Inflammatory macrophage (primary cell): ENCODE results near the gene NPW.

Experiments
- DNase-seq, 2 donors: peaks; one replicate each; pipeline ENCODE4 v3.0.0-alpha.2; 2020 to 2022

NPW gene

DNA sequence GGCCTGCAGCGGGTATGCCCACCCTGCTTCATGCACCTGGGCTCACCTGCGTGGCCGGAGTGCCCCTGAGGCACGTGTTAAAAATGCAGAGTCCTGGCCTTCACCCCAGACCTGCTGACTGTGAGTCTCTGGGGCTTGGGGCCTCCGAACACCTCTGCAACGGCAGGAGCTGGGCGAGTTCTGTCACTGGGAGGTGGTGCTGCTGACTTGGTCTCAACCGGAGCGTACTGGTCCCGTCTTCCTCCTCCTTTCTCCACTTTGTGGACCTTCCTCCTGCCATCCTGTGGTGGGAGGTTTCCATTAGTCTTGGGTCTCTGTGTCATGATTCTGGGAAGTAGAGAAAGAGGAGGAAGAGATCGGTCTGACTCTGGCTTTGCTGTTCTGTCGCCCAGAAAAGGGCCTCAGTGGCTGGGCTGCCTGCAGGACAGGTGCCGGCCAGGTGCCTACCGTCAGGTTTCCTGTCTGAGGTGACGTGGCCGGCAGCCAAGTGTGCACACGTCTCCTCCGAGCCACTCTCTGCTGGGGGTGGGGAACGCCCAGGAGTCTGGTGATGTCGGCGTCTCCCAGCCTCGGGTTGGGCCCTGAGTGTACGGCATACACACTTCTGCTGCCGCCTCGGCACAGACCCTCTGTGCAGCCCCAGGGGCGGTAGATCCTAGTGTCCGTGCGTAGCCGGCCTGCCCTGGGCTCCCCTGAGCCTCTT lies 35.1 kb downstream of the NPW start:
- DNase-seq: no peak

DNA sequence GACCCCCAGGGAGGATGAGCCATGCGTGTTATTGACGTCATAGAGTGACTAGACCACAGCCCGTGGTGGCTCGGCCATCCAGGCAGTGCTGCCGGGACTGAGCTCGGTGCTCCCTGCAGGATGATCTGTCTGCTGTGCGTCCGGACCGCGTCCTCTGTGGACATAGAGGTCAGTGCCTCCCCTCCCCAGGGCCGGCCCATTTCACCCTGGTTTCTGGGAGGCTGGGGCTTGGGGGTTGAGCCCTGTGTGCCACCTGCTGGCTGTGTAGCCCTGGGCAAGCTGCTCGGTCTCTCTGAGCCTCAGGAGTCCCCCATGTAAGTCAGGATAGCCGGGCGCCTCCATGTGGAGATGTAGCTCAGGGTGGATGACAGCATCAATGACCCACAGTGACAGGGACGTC lies 36.5 kb downstream of the NPW start:
- DNase-seq: peak in 1 of 2 donors; percentile 19

DNA sequence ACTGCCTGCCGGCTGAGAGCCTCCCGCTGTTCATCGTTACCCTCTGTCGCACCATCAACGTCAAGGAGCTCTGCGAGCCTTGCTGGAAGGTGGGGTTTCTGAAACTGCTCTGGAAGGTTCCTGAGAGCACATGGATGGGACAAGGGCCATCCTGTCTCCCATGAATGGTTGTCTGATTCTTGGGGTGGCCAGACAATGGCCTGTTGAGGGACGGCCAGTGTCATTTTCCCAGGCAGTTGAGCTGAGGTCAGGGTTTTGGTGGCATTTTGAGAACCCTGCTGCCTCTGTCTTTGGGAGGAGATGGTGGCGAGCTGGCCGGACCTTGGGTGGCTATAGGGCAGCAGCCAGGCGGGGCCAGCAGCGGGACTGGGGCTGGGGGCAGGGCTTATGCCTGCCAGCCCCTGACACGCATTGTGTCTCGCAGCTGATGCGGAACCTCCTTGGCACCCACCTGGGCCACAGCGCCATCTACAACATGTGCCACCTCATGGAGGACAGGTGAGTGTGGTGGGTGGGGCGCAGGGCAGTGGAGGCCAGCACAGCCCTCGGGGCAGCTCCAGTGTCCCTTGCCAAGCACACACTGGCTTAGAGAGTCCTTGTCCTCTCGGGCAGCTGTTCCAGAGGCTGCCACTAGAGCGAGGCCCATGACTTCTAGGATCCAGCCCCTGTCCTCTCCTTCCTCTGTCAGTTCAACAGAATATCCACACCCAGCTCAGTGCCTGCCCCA lies 37.3 kb downstream of the NPW start:
- no peak for DNase-seq

DNA sequence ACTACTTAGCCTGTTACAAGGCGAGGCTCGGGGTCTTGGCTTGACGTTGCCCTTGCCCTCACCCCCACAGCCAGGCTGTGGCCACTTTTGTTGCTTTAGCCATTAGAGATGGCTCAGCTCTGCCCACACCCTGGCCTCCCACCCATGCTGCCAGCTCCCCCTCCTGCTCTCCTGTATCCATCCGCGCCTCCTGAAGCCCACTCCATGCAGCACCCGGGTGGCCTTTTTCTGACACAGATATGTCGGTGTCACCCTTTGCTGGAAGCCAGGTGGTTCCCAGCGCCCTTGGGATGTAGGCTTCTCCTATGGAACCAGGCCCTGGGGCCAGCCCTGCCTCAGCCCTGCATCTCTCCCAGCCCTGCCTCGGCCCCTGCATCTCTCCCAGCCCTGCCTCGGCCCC lies 37.9 kb downstream of the NPW start:
- no peak for DNase-seq

DNA sequence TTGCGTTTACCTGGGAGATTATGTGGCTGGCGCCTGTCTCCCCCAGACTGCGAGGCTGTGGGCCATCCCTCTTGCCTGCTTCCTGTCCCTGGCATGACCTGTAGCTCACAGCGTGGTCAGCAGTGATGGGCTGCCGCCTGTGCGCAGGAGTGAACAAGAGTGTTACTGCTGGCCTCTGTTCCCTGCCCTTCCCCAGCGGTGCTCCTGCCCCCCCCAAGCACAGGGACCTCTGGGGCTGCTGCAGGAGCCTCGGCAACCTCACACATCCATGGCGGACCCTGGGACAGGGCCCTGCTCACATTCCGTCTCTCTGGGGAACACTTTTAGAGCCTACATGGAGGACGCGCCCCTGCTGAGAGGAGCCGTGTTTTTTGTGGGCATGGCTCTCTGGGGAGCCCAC lies 38.8 kb downstream of the NPW start:
- no peak for DNase-seq

DNA sequence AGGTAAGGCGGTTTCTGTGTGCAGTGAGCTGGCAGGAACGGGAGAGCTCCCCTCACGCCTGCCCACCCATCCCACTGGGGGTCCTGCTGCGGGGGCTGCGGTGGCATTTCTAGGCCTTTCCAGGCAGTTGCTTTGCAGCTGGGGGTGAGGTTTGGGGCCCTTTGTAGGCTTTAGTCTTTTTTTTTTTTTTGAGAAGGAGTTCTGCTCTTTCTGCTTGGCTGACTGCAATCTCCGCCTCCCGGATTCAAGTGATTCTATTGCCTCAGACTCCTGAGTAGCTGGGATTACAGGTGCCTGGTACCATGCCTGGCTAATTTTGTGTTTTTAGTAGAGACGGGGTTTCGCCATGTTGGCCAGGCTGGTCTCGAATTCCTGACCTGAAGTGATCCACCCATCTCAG lies 39.3 kb downstream of the NPW start:
- DNase-seq: no peak

DNA sequence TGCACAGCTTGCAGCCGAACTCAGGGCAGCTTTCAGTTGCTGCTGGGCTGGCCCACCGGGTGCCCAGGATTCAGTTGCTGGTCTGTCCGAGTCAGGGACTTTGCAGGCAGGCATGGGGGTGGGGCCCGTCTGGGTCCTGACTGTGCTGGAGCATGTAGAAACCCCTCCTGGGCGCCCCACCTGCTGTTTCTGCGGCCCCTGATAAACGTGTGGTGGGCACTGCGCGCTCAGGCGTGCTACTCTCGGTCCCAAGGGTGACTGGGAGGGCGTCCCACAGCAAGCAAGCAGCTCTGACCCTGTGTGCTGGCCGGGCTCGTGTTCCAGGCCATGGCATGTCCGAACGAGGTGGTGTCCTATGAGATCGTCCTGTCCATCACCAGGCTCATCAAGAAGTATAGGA lies 40.8 kb downstream of the NPW start:
- no peak for DNase-seq

DNA sequence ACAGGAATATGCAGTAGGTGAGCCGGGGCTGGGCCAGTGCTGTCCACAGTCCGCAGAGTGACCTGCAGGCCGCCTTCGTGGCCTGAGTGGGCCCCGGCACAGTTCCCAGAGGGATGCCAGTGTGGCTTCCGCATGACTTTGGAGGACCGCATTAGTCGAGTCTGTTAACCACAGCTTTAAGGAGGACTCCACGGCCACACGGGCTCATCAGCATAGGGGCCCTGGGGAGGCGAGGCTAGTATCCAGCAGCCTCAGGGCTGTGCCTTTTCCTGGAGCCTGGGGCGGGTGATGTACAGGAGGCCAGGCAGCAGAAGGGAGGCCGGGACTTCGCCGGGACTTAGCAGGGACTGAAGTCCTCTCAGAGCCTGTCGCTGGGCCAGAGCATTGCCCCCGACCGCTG lies 41.4 kb downstream of the NPW start:
- DNase-seq: no peak

DNA sequence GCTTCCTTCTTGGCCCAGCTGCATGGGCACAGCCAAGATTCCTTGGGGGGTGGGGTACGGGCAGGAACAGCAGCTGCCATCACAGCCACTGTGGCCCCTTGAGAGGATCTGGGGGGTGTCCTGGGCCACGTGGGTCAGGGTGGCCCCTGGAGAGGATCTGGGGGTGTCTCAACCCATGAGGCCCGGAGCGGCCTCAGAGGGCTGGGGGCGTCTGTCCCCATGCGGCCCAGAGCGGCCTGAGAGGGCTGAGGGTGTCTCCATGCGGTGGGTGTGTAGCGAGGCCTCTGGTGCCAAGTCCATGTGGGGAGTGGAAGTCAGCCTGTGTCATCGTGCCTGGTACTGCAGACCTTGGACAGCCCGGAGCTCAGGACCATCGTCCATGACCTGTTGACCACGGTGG lies 41.9 kb downstream of the NPW start:
- no peak for DNase-seq

DNA sequence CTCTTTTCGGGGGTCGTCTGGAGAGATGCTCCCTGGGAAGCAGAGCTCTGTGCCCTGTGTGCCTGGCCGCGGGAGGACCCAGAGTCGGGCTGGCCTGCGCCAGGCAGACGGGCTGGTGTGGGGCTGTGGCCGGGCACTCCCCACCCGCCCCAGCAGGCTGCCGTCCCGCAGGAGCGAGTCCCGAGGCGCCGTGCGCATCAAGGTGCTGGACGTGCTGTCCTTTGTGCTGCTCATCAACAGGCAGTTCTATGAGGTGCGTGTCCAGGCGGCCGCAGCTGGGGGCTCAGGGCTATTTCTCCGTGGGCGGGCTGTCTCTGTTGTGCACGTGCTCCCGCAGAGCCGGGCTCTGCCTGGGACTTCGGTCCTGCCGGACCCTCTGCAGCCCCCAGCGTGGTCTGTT lies 43.2 kb downstream of the NPW start:
- no peak for DNase-seq

DNA sequence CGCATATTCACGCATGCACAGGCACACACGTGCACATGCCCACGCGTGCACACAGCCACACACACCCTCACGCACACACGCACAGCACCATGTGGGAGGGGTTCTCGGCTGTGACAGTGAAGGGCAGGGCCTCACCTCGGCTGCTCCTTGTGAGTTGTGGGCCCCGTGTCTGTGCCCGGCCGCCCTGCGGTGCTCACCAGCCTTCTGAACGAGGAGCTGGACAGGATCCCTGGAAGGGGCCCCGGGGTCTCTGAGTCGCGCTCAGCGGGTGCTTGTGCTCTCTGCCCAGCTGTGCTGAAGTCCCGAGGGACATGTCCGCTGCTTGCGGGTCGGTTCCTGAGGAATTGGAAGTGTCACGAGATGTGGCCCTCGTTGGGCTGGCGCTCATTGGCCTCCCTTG lies 44.3 kb downstream of the NPW start:
- DNase-seq: no peak

DNA sequence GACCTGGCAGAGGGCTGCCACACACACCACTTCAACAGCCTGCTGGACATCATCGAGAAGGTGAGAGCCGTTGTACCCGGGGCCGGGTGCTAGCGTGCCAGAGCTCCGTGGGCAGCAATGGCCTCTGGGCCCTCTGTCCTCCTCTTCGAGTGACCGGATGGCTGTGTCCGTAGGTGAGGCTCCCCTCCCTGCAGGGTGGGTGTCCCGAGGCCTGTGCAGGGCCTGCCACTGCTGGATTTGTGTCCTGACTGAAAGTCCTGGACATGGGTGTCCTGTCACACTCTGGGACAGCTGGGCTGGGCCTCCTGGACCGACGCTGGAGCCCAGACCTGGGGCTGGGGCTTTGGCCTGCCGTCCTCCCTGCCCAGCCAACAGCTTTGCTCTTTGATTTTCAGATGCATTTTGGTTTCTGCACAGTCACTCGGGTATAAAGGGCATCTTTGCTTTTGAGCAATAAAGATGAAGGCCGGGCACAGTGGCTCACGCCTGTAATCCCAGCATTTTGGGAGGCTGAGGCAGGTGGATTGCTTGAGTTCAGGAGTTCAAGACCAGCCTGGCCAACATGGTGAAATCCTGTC lies 44.9 kb downstream of the NPW start:
- DNase-seq: no peak

DNA sequence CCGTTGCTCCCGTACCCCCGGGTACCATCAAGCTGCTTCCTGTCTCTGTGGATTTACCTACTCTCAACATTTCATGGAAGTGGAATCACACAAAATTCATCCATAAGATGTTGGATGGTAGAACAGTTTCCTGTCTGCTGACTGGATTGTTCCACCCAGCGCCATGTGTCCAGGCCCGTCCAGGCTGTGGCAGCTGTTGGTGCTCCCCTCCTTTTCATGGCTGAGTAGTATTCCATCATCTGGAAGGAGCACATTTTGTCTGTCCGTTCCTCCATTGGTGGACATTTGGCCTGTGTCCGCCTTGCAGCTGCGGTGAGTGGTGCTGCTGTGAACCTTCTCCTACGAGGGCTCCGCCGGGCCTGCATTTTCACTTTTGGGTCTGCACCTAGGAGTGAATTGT lies 46.6 kb downstream of the NPW start:
- no peak for DNase-seq
